A673 (cell line): ENCODE data around the gene FBLIM1. TPM values are rescaled to one million over a fixed set of nuclear protein-coding genes. Genes with fewer than 3 reads are reported as not detected.

Experiments used
- BruUV-seq: library from RNA; stranded (reverse); fragments of 400-500 nt; replicated peaks from 2 replicates; lab custom pipeline; 2021; lab: Mats Ljungman, UMichigan
- CTCF ChIA-PET: fragments of 300-600 bp; sonication (Branson Sonifier 250); formaldehyde crosslinking; loops from one replicate; lab custom pipeline; 2022; ENCODE audit warnings: antibody characterized with exemption; lab: Charles Lee
- POLR2A ChIA-PET: fragments of 300-600 bp; sonication (Branson Sonifier 250); formaldehyde crosslinking; loops from one replicate; lab custom pipeline; 2022; ENCODE audit warnings: antibody characterized with exemption; ENCODE audit not compliant: low non-redundant PET; lab: Charles Lee
- DNase-seq: peaks from one replicate; pipeline ENCODE4 v3.0.0-alpha.2; 2015; ENCODE audit warnings: low spot score
- H3K27ac ChIP-seq: fragments of 200-600 bp; sonication (generic); 2 replicates; pipeline ENCODE4 v1.5.1; 2016; ENCODE audit warnings: mixed run types, low read depth, mild to moderate bottlenecking, mixed read lengths, antibody characterized with exemption, low read length; ENCODE audit not compliant: poor library complexity, severe bottlenecking
- H3K27me3 ChIP-seq: fragments of 200-600 bp; sonication (generic); replicated peaks from 2 replicates; pipeline ENCODE4 v1.6.1; 2017; ENCODE audit warnings: mixed run types, low read depth, mild to moderate bottlenecking, mixed read lengths, antibody characterized with exemption, low read length; ENCODE audit not compliant: insufficient read depth, poor library complexity
- H3K36me3 ChIP-seq: fragments of 200-600 bp; sonication (generic); 2 replicates; pipeline ENCODE4 v1.6.1; 2016; ENCODE audit warnings: mixed run types, mild to moderate bottlenecking, mixed read lengths, antibody characterized with exemption, low read length; ENCODE audit not compliant: insufficient read depth, poor library complexity, severe bottlenecking
- H3K4me1 ChIP-seq: fragments of 200-600 bp; sonication (generic); 2 replicates; pipeline ENCODE4 v1.6.1; 2017; ENCODE audit warnings: mixed run types, mild to moderate bottlenecking, mixed read lengths, antibody characterized with exemption, low read length; ENCODE audit not compliant: insufficient read depth, poor library complexity, severe bottlenecking
- H3K4me3 ChIP-seq: fragments of 200-600 bp; sonication (generic); 2 replicates; pipeline ENCODE4 v1.5.1; 2016; ENCODE audit warnings: low read depth, mixed run types, mild to moderate bottlenecking, mixed read lengths, low read length; ENCODE audit not compliant: poor library complexity, severe bottlenecking
- H3K9me3 ChIP-seq: fragments of 200-600 bp; sonication (generic); 2 replicates; pipeline ENCODE4 v1.6.1; 2016; ENCODE audit warnings: mixed run types, low read depth, mild to moderate bottlenecking, mixed read lengths, antibody characterized with exemption, low read length; ENCODE audit not compliant: poor library complexity, severe bottlenecking
- CTCF ChIP-seq: fragments of 300-800, 200-600 bp; sonication (generic); conservative IDR thresholded peaks from 2 replicates; pipeline ENCODE4 v1.5.1; 2017; ENCODE audit warnings: low read depth, mild to moderate bottlenecking, antibody characterized with exemption, low read length, moderate library complexity, mixed read lengths
- EZH2 ChIP-seq: fragments of 200-600 bp; sonication (generic); IDR thresholded peaks from 2 replicates; pipeline ENCODE4 v1.6.1; 2017; ENCODE audit warnings: borderline replicate concordance, low read depth, mild to moderate bottlenecking, mixed read lengths, antibody characterized with exemption, low read length; ENCODE audit not compliant: poor library complexity, severe bottlenecking
- intact Hi-C: fragments of 100-400 bp; cut with micrococcal nuclease; formaldehyde crosslinking; loops from one replicate; pipeline ENCODE4 v1.10.0; 2022; ENCODE audit not compliant: unreplicated experiment
- total RNA-seq: library from RNA; stranded (reverse); gene quantifications from 2 replicates; pipeline ENCODE4 v1.2.3, GENCODE V29; 2021

Gene FBLIM1
- total RNA-seq, 1 experiment from 2014 or later, result 39.3 TPM

- Histone ChIP-seq H3K4me3 (no peak overlapping the region), H3K9me3 (no peaks in the 10 kb centered on the region), H3K27ac (no peak overlapping the region), H3K27me3 (no peaks in the 10 kb centered on the region), H3K4me1 (no peaks in the 10 kb centered on the region), H3K36me3 (no peaks in the 10 kb centered on the region)
- TF ChIP-seq EZH2 (no peak), CTCF (no peak)
- BruUV-seq, result no TSS peak
- POLR2A ChIA-PET, result no interaction called here
- intact Hi-C loops, result no loop called here
- DNase-seq, result no peak
- CTCF ChIA-PET, result interaction anchor here (0.8 kb wide), 1 partner anchor 9 kb away, joined by 4 read pairs; no protein-coding TSS in a partner anchor
Measured at GRCh38 chr1:15810073-15810472, 51.5 kb downstream of the FBLIM1 start.

- no peak overlapping the region for H3K27ac ChIP-seq
- H3K4me1 ChIP-seq, result no peaks in the 10 kb centered on the region
- intact Hi-C loops, result no loop called here
- POLR2A ChIA-PET, result no interaction called here
- no TSS peak for BruUV-seq
- TF ChIP-seq EZH2 (no peak), CTCF (no peak)
- H3K9me3 ChIP-seq, result no peaks in the 10 kb centered on the region
- no peaks in the 10 kb centered on the region for H3K36me3 ChIP-seq
- no peak for DNase-seq
- no peak overlapping the region for H3K4me3 ChIP-seq
- no peaks in the 10 kb centered on the region for H3K27me3 ChIP-seq
- CTCF ChIA-PET, result no interaction called here
Measured at GRCh38 chr1:15816674-15817073, 58.1 kb downstream of the FBLIM1 start.

GRCh38 chr1:15820478-15820877 lies 61.9 kb downstream of the FBLIM1 start:
- H3K9me3 ChIP-seq, result no peaks in the 10 kb centered on the region
- ChIA-PET CTCF (no interaction called here), POLR2A (no interaction called here)
- H3K27ac ChIP-seq, result no peak overlapping the region
- no TSS peak for BruUV-seq
- H3K4me1 ChIP-seq, result no peaks in the 10 kb centered on the region
- DNase-seq, result no peak
- no peak overlapping the region for H3K4me3 ChIP-seq
- no peaks in the 10 kb centered on the region for H3K36me3 ChIP-seq
- no peaks in the 10 kb centered on the region for H3K27me3 ChIP-seq
- intact Hi-C loops, result no loop called here
- TF ChIP-seq CTCF (no peak), EZH2 (no peak)
